ENCODE measurements around the gene NCF2.
A peak's percentile ranks its signal among the peaks of the same experiment; 100 is the strongest.
"Not testable (repeated sequence)": the region's sequence is repeated elsewhere in the genome, so short reads cannot be mapped to it uniquely, and the experiment has no call there.

NCF2 gene

GRCh38 chr1:183590244-183591191 is at the start of gene NCF2:
NCF2 (minus strand) TSS chr1:183590459; CDS start chr1:183590329, 130 bp downstream.
- no peak for DNase-seq (ENCODE audit: low spot score)

GRCh38 chr1:183638649-183639387 is 48.6 kb upstream of the NCF2 start:
- no peak for DNase-seq (ENCODE audit: low spot score)

DNA sequence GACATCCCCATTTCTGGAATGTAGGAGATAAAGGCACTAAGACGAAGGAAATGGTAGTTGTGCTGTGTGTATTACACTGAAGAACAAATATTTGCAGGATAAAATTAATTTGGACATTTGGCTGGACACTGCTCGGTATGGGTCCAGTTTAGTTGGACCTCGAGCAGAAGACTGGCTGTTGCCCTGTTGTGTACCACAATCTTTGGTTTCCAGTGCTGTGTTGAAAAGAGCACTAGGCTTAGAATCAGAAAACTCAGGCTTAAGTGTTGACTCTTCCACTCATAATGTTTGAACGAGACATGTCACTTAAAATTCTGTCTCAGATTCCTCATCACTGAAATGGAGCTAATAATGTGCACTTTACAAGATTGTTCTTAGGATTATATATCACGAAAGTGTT is 46.5 kb upstream of the NCF2 start:
- DNase-seq (ENCODE audit: low spot score): no peak

DNA sequence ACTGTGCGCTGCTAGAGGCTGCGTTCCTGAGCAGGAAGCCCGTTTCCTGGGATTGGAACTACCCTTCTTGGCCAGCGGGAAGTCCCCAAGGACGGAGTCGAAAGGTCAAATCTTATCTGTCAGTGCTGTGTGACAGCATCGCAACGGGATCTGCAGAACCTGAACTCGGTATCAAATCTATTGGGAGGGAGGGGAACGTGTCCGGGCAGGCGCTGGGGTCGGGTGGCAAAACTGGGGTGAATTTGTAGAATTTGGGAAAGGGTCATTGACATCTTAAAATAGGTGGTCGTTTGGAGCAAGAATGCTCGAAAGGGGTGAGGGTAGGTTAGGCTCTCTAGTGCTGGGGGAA is 46.0 kb upstream of the NCF2 start:
- DNase-seq (ENCODE audit: low spot score): no peak

DNA sequence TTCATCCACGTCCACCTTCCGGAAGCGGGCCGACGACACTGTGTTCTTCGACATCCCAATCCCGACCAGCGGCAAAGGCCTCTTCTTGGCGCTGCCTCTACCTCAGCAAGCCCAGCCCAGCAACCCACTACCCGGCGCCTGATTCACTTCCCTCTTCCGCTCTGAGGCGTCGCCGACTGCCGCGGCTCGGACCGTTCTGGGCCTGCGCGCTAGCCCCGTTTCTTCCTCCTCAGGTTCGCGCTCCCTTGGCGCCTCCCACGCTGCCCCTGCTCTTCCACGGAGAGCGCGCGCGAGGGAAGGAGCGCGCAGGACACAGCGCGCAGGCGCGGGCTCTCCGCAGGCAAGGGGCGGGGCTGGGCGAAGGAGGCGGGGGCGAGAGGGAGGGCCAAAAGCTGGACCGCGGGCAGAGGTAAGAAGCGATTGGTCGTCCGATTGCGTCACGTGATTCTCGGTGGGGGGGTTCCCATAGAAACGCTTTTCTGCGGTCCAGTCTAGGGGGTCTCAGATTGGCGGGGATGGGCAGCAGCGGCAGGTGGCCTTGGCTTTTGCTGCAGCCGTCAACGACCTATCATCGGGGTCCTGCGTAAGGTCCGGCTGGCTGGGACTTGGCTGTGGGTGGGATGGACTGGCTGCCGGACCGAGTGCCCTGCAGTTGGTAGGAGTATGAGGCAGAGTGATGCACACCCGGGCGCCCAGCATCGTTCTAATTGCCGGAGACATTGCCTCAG is 45.5 kb upstream of the NCF2 start, which contains the start of gene ARPC5:
TSS of gene ARPC5 (minus strand) at position 178 of the 728 bp plus-strand sequence. CDS start at position 54, 124 bp downstream.
- peak; percentile 96 for DNase-seq (ENCODE audit: low spot score)

- DNase-seq (ENCODE audit: low spot score): no peak
Observed at GRCh38 chr1:183635099-183635605, 44.9 kb upstream of the NCF2 start.

GRCh38 chr1:183634429-183635065 is 44.3 kb upstream of the NCF2 start:
- DNase-seq (ENCODE audit: low spot score): no peak

DNA sequence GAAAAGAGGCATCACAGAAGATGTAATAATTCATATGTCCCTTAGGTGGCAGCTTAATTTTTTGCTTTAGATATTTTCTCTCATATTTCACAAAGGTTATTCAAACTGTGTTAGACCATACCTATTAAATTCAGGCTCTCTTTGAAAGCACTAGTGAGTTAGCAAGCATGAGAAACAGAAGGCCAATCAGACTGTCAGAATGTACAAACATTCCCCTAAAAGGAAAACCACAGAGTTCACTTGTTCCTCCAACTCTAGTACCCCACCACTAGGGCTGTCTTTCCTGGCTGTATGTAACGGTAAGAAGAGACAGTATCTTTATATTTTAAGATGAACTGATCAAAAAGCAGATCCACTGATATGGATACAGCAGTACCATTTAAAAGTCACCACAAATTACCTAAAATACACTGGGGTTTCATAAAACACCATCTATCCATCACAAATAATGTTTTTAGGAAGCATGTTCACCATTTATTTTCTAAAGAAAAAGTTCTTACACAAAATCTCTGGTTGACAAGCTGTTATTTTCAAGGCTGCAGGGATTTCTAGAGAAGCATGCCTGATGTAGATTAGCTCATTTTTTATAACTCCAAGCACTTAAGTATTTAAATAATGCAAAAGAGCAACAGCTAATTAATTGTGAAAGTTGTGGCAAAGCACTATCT is 43.6 kb upstream of the NCF2 start:
- peak; percentile 64 for DNase-seq (ENCODE audit: low spot score)

GRCh38 chr1:183632964-183633363 is 42.7 kb upstream of the NCF2 start:
- no peak for DNase-seq (ENCODE audit: low spot score)

DNA sequence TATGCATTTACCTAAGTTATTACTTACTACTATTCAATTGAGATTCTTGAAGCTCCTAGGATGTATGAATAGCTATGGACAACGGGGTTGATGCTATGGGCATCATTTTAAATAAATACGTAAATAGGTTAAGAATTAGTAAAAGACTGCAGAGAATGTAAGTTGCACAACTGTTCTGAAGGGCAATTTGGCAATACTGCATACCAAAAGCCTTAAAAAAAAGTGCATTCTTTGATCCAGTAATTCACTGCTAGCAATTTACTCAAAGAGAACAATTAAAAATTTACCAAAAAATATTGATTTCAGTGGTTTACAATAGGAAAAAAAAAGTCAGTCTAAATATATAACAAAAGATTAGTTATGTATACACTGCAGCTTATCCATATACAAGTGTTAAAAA is 41.9 kb upstream of the NCF2 start:
- DNase-seq (ENCODE audit: low spot score): no peak

- DNase-seq (ENCODE audit: low spot score): peak; percentile 70
Observed at GRCh38 chr1:183630748-183631147, 40.5 kb upstream of the NCF2 start.

DNA sequence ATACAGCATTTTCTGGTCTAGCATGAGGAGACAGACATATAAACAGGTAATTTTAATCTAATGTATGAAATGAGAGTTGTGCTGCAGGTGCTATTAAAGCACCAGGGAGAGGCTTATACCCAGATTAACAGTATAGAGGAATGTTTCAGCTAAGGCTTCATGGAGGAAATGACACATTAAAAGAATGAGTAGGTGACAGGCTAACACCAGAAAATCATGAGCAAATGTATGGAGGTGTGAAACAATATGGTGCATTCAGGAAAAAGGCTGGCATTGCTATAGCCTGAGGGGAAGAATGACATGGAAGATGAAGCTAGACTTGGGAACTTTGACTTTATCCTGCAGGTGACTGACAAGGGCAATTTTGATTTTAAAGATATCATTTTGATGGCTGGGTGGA is 38.3 kb upstream of the NCF2 start:
- no peak for DNase-seq (ENCODE audit: low spot score)

DNA sequence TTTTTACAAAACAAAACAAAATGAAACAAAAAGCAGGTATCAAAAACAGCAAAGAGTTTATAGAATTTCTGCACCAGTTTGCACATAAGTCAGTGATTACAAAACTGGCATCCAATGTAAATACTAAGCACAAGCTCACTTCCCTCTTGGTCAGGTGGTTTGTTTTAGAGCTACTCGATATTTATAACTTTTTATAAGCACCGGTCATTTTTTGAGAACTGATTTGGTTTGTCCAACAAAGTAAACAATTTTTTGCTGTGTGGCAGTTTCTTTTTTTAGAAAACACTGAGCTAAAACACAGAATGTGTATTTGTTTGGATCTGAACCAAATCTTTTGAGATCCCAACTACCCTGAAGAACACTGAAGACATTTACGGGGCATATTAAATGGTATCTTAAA is 36.0 kb upstream of the NCF2 start:
- DNase-seq (ENCODE audit: low spot score): not testable (repeated sequence)

GRCh38 chr1:183622884-183623785 is 32.9 kb upstream of the NCF2 start:
- peak; percentile 65 for DNase-seq (ENCODE audit: low spot score)

DNA sequence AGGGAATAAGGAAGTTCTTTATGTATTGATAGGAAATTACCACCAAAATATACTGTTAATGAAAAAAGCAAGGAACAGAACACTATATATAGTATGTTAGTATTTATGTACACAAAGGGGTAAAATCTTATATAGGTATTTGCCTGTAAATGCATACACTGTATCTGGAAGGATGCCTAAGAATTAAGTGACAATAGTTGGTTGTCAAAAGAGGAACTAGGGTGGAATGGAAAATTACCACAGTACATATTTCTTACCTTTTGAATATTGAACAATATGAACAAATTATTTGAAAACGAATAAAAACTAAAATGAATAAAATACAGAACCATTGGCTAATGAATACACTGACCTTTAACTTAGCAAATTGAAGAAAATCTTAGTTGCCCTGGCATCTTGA is 31.8 kb upstream of the NCF2 start:
- no peak for DNase-seq (ENCODE audit: low spot score)

DNA sequence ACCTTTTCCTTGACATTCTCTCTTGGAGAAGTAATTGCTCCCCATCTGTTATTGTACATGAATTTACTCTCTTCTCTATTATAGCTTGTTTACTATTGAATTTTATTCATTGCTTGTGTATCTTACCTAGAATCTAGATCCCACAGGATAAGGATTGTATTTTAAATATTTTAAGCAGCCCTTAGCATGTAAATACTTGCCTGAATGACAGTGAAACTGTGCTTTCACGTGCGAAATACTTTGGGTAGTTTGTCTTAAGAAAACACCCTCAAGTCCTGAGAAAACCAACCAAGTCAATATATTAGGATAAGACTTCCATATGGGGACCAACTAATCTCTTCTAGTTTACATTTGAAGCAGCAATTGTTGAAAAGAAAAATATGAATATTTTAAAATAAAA is 30.1 kb upstream of the NCF2 start:
- DNase-seq (ENCODE audit: low spot score): no peak

DNA sequence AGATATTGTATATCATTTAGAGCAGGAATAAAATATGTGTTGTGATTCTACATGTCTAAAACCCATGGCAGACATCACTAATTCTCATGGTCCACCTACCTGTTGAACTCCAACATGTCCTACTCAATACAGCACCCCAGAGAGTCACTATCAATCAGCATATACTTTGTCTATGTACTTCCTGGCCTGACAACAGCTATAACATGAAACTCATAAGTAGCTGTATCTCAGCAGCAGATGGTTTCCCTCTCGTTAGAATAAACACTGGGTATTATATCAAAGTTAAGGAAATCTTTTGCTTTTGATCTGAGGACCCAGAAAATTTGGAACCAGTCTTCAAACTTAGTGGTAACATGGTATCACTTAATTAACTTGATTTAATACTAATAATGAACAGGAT is 29.5 kb upstream of the NCF2 start:
- no peak for DNase-seq (ENCODE audit: low spot score)

- not testable (repeated sequence) for DNase-seq (ENCODE audit: low spot score)
Observed at GRCh38 chr1:183618202-183618601, 27.9 kb upstream of the NCF2 start.

- not testable (repeated sequence) for DNase-seq (ENCODE audit: low spot score)
Observed at GRCh38 chr1:183612975-183613374, 22.7 kb upstream of the NCF2 start.

GRCh38 chr1:183612407-183612806 is 22.1 kb upstream of the NCF2 start:
- DNase-seq (ENCODE audit: low spot score): no peak

Measured in COLO829 (cell line).